Measurements from ENCODE around the gene KDM8. TPM values are rescaled to one million over a fixed set of nuclear protein-coding genes. Genes with fewer than 3 reads are reported as not detected.
"Not testable (repeated sequence)": the region's sequence is repeated elsewhere in the genome, so short reads cannot be mapped to it uniquely, and the experiment has no call there.

The KDM8 gene
- total RNA-seq, 1 donor from 2014 or later, result 4.3 TPM

GRCh38 chr16:27248036-27248435, 44.7 kb downstream of the KDM8 start:
- no peaks in the 10 kb centered on the region for H3K9me3 ChIP-seq (ENCODE audit: insufficient read depth, low read depth, low read length)
- peaks cover 30% of the 10 kb centered on the region for H3K4me1 ChIP-seq (ENCODE audit: insufficient read depth, low read length)
- Mint-ChIP-seq H3K27me3 (ENCODE audit: low read depth, unreplicated experiment) (no peaks in the 10 kb centered on the region), H3K4me1 (ENCODE audit: low read depth, unreplicated experiment) (peaks cover 27% of the 10 kb centered on the region), H3K9me3 (ENCODE audit: unreplicated experiment) (peaks cover 3% of the 10 kb centered on the region), H3K27ac (ENCODE audit: unreplicated experiment) (no peak overlapping the region), H3K36me3 (ENCODE audit: low read depth, unreplicated experiment) (no peaks in the 10 kb centered on the region), H3K4me3 (ENCODE audit: unreplicated experiment) (no peak overlapping the region)
- no peaks in the 10 kb centered on the region for H4K20me1 ChIP-seq (ENCODE audit: insufficient read depth, low read length)
- H3K36me3 ChIP-seq (ENCODE audit: insufficient read depth, low read length), result no peaks in the 10 kb centered on the region
- no peak for FAIRE-seq
- no peak overlapping the region for H3K9ac ChIP-seq (ENCODE audit: low read length)
- H3K4me3 ChIP-seq (ENCODE audit: insufficient read depth, low read depth, low read length), result no peak overlapping the region
- H3K79me2 ChIP-seq (ENCODE audit: insufficient read depth, low read length), result peaks cover 16% of the 10 kb centered on the region
- no peaks in the 10 kb centered on the region for H3K27me3 ChIP-seq (ENCODE audit: insufficient read depth, low read length)
- no peak overlapping the region for H3K27ac ChIP-seq (ENCODE audit: low read depth, low read length)
- TF ChIP-seq EZH2 (IDR thresholded peaks at IDR 0.05; ENCODE audit: insufficient read depth, low read length), result no peak
- no peak for TF ChIP-seq CTCF (IDR thresholded peaks at IDR 0.05; ENCODE audit: insufficient read depth, low read depth, low read length)
- H2AFZ ChIP-seq (ENCODE audit: low read depth, low read length), result no peak overlapping the region
- no peak for DNase-seq (ENCODE audit: low read depth)
- H3K4me2 ChIP-seq (ENCODE audit: low read length), result no peak overlapping the region

DNA sequence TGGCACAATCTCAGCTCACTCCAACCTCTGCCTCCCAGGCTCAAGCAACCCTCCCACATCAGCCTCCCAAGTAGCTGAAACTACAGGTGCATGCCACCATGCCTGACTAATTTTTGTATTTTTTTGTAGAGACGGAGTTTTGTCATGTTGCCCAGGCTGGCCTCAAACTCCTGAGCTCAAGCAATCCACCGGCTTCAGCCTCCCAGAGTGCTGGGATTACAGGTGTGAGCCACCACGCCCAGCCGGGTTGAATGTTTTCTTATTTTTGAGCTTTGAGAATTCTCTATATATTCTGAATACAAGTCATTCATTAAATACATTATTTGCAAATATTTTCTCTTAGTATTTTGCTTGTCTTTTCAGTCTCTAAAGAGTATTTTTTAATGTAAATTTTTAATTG, 45.6 kb downstream of the KDM8 start:
- not testable (repeated sequence) for H3K4me2 ChIP-seq (ENCODE audit: low read length); H3K9me3 ChIP-seq (ENCODE audit: insufficient read depth, low read depth, low read length); H3K27ac ChIP-seq (ENCODE audit: low read depth, low read length); H3K9ac ChIP-seq (ENCODE audit: low read length); H3K4me3 Mint-ChIP-seq (ENCODE audit: unreplicated experiment); H3K9me3 Mint-ChIP-seq (ENCODE audit: unreplicated experiment); DNase-seq (ENCODE audit: low read depth); H4K20me1 ChIP-seq (ENCODE audit: insufficient read depth, low read length); H3K36me3 ChIP-seq (ENCODE audit: insufficient read depth, low read length); H3K27me3 ChIP-seq (ENCODE audit: insufficient read depth, low read length); H3K27ac Mint-ChIP-seq (ENCODE audit: unreplicated experiment); H3K36me3 Mint-ChIP-seq (ENCODE audit: low read depth, unreplicated experiment); H3K4me3 ChIP-seq (ENCODE audit: insufficient read depth, low read depth, low read length); FAIRE-seq; H2AFZ ChIP-seq (ENCODE audit: low read depth, low read length); H3K27me3 Mint-ChIP-seq (ENCODE audit: low read depth, unreplicated experiment)
- H3K4me1 ChIP-seq (ENCODE audit: insufficient read depth, low read length), result peaks cover 31% of the 10 kb centered on the region
- H3K79me2 ChIP-seq (ENCODE audit: insufficient read depth, low read length), result peaks cover 13% of the 10 kb centered on the region
- H3K4me1 Mint-ChIP-seq (ENCODE audit: low read depth, unreplicated experiment), result peaks cover 29% of the 10 kb centered on the region

GRCh38 chr16:27251541-27252205, 48.3 kb downstream of the KDM8 start:
- H3K36me3 Mint-ChIP-seq (ENCODE audit: low read depth, unreplicated experiment), result no peaks in the 10 kb centered on the region
- H3K27me3 ChIP-seq (ENCODE audit: insufficient read depth, low read length), result no peaks in the 10 kb centered on the region
- H3K4me3 Mint-ChIP-seq (ENCODE audit: unreplicated experiment), result no peak overlapping the region
- no peaks in the 10 kb centered on the region for H3K79me2 ChIP-seq (ENCODE audit: insufficient read depth, low read length)
- H3K27ac Mint-ChIP-seq (ENCODE audit: unreplicated experiment), result no peak overlapping the region
- H3K4me2 ChIP-seq (ENCODE audit: low read length), result no peak overlapping the region
- no peak overlapping the region for H2AFZ ChIP-seq (ENCODE audit: low read depth, low read length)
- TF ChIP-seq EZH2 (IDR thresholded peaks at IDR 0.05; ENCODE audit: insufficient read depth, low read length), result no peak
- TF ChIP-seq CTCF (IDR thresholded peaks at IDR 0.05; ENCODE audit: insufficient read depth, low read depth, low read length), result no peak
- H3K4me1 ChIP-seq (ENCODE audit: insufficient read depth, low read length), result peaks cover 17% of the 10 kb centered on the region
- no peaks in the 10 kb centered on the region for H3K9me3 ChIP-seq (ENCODE audit: insufficient read depth, low read depth, low read length)
- peaks cover 25% of the 10 kb centered on the region for H3K4me1 Mint-ChIP-seq (ENCODE audit: low read depth, unreplicated experiment)
- H3K9ac ChIP-seq (ENCODE audit: low read length), result no peak overlapping the region
- H3K27me3 Mint-ChIP-seq (ENCODE audit: low read depth, unreplicated experiment), result no peaks in the 10 kb centered on the region
- H3K4me3 ChIP-seq (ENCODE audit: insufficient read depth, low read depth, low read length), result no peak overlapping the region
- H3K27ac ChIP-seq (ENCODE audit: low read depth, low read length), result no peak overlapping the region
- no peaks in the 10 kb centered on the region for H3K9me3 Mint-ChIP-seq (ENCODE audit: unreplicated experiment)
- no peak for FAIRE-seq
- H3K36me3 ChIP-seq (ENCODE audit: insufficient read depth, low read length), result no peaks in the 10 kb centered on the region
- H4K20me1 ChIP-seq (ENCODE audit: insufficient read depth, low read length), result no peaks in the 10 kb centered on the region
- no peak for DNase-seq (ENCODE audit: low read depth)
